Measurements from ENCODE around the gene GLIPR2.

DNA sequence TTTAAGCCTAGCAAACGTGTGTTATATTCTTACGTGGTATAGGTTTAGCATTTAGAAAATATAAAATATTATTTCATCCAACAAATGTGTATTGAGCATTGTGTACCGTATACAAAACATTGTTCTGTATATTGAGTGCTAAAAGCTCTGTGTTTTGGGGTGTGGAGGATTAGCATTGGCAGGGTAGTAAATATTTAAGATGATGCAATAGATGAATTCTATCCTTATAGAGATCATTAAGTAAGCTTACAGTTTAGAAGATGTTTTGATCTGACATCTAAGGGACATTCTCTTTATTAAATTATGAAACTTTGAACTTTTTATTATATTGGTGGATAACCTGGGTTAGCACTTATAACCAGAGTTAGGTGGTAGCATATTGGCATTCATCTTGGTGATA is 48.5 kb upstream of the GLIPR2 start:
- TF ChIP-seq CTCF (optimal IDR thresholded peaks at IDR 0.05 in 1 of 3, IDR thresholded peaks at IDR 0.05 in 1 of 3, conservative IDR thresholded peaks at IDR 0.05 in 1 of 3; ENCODE audit: extremely low read depth in 1 of 3, insufficient read depth in 2 of 3, low read length in 3 of 3): no peak
- TF ChIP-seq EZH2 (IDR thresholded peaks at IDR 0.05; ENCODE audit: low read length): no peak

All from keratinocyte (primary cell).